GM23338 (cell line): ENCODE measurements around the gene KCNMA1. TPM values are rescaled to one million over a fixed set of nuclear protein-coding genes. Genes with fewer than 3 reads are reported as not detected.

Source experiments
- ATAC-seq: fragments of 200-7000 bp; cut with Tn5 transposase; 3 replicates; pipeline ENCODE4 v1.9.1; 2020
- DNase-seq: peaks from one replicate; pipeline ENCODE4 v3.0.0-alpha.2; 2015; ENCODE audit warnings: low spot score
- H2AFZ ChIP-seq: fragments of 200-600 bp; sonication (generic); 2 replicates; pipeline ENCODE4 v1.8.0; 2016; ENCODE audit warnings: antibody characterized with exemption, mild to moderate bottlenecking, moderate library complexity
- H3F3A ChIP-seq: fragments of 200-600 bp; sonication (generic); replicated peaks from 2 replicates; pipeline ENCODE4 v1.8.0; 2017; ENCODE audit warnings: antibody characterized with exemption, mixed run types, low read depth
- H3K27ac ChIP-seq: fragments of 200-600 bp; sonication (generic); 2 replicates; pipeline ENCODE4 v1.6.1; 2016; ENCODE audit warnings: low read depth
- H3K27me3 ChIP-seq: fragments of 200-600 bp; sonication (generic); 2 replicates; pipeline ENCODE4 v1.8.0; 2016; ENCODE audit warnings: mild to moderate bottlenecking, mixed run types, moderate library complexity; ENCODE audit not compliant: insufficient read depth
- H3K36me3 ChIP-seq: fragments of 200-600 bp; sonication (generic); 2 replicates; pipeline ENCODE4 v1.8.0; 2016; ENCODE audit warnings: mild to moderate bottlenecking; ENCODE audit not compliant: insufficient read depth
- H3K4me1 ChIP-seq: fragments of 200-600 bp; sonication (generic); 2 replicates; pipeline ENCODE4 v1.8.0; 2016; ENCODE audit warnings: mild to moderate bottlenecking, moderate library complexity; ENCODE audit not compliant: insufficient read depth
- H3K4me2 ChIP-seq: fragments of 200-600 bp; sonication (generic); 2 replicates; pipeline ENCODE4 v1.7.1; 2017; ENCODE audit warnings: mixed run types
- H3K4me3 ChIP-seq: fragments of 200-600 bp; sonication (generic); 2 replicates; pipeline ENCODE4 v1.6.1; 2016; ENCODE audit warnings: mixed run types
- H3K79me2 ChIP-seq: fragments of 200-600 bp; sonication (generic); replicated peaks from 2 replicates; pipeline ENCODE4 v1.8.0; 2017; ENCODE audit warnings: mild to moderate bottlenecking; ENCODE audit not compliant: insufficient read depth
- H3K9me2 ChIP-seq: fragments of 200-600 bp; sonication (generic); 2 replicates; pipeline ENCODE4 v1.8.0; 2017; ENCODE audit not compliant: insufficient read depth
- H4K20me1 ChIP-seq: fragments of 200-600 bp; sonication (generic); replicated peaks from 2 replicates; pipeline ENCODE4 v1.8.0; 2017; ENCODE audit warnings: mild to moderate bottlenecking; ENCODE audit not compliant: insufficient read depth
- H3K27ac Mint-ChIP-seq: 2 replicates; pipeline ENCODE4 v1.8.0; 2020; ENCODE audit warnings: inconsistent platforms, mild to moderate bottlenecking, moderate library complexity, mixed read lengths
- H3K27me3 Mint-ChIP-seq: 3 replicates; pipeline ENCODE4 v1.8.0; 2022; ENCODE audit warnings: low read depth, mild to moderate bottlenecking, moderate library complexity, mixed read lengths, inconsistent platforms; ENCODE audit not compliant: insufficient read depth, poor library complexity
- H3K36me3 Mint-ChIP-seq: 3 replicates; pipeline ENCODE4 v1.8.0; 2021; ENCODE audit warnings: low read depth, mild to moderate bottlenecking, inconsistent platforms, moderate library complexity, mixed read lengths
- H3K4me1 Mint-ChIP-seq: 3 replicates; pipeline ENCODE4 v1.8.0; 2020; ENCODE audit warnings: mild to moderate bottlenecking, inconsistent platforms, mixed read lengths
- H3K4me3 Mint-ChIP-seq: 3 replicates; pipeline ENCODE4 v1.8.0; 2021; ENCODE audit warnings: moderate library complexity, mild to moderate bottlenecking, inconsistent platforms, mixed read lengths
- H3K9me3 Mint-ChIP-seq: 3 replicates; pipeline ENCODE4 v1.8.0; 2020; ENCODE audit warnings: moderate library complexity, mild to moderate bottlenecking, inconsistent platforms, mixed read lengths
- CREB1 ChIP-seq: fragments of 250-450 bp; sonication (Bioruptor Pico); IDR thresholded peaks from 2 replicates; pipeline ENCODE4 v1.5.0; 2020; ENCODE audit warnings: low read depth, mild to moderate bottlenecking, moderate library complexity
- ETS1 ChIP-seq: IDR thresholded peaks from 2 replicates; pipeline ENCODE4 v1.6.1; 2016; ENCODE audit warnings: antibody characterized with exemption
- EZH2 ChIP-seq: fragments of 200-600 bp; sonication (generic); IDR thresholded peaks from one replicate; pipeline ENCODE4 v1.8.0; 2017; ENCODE audit warnings: antibody characterized with exemption, mild to moderate bottlenecking, low read depth; ENCODE audit not compliant: unreplicated experiment
- JUNB ChIP-seq: IDR thresholded peaks from one replicate; pipeline ENCODE4 v1.6.1; 2016; ENCODE audit warnings: antibody characterized with exemption; ENCODE audit not compliant: unreplicated experiment
- NANOG ChIP-seq: IDR thresholded peaks from 2 replicates; pipeline ENCODE4 v1.6.1; 2016; ENCODE audit warnings: antibody characterized with exemption, borderline replicate concordance
- POLR2AphosphoS5 ChIP-seq: IDR thresholded peaks from 2 replicates; pipeline ENCODE4 v1.6.1; 2016; ENCODE audit warnings: antibody characterized with exemption, low read depth
- REST ChIP-seq: IDR thresholded peaks from one replicate; pipeline ENCODE4 v1.6.1; 2018; ENCODE audit warnings: antibody characterized with exemption; ENCODE audit not compliant: unreplicated experiment
- STAT1 ChIP-seq: IDR thresholded peaks from one replicate; pipeline ENCODE4 v1.6.1; 2016; ENCODE audit warnings: antibody characterized with exemption; ENCODE audit not compliant: unreplicated experiment
- ZNF114 ChIP-seq: fragments of 250-450 bp; sonication (Bioruptor Pico); IDR thresholded peaks from 2 replicates; pipeline ENCODE4 v1.5.0; 2020; ENCODE audit warnings: mild to moderate bottlenecking, moderate library complexity
- ZNF331 ChIP-seq: fragments of 250-450 bp; sonication (Bioruptor Pico); IDR thresholded peaks from 2 replicates; pipeline ENCODE4 v1.5.0; 2020; ENCODE audit warnings: low read depth, mild to moderate bottlenecking, moderate library complexity
- polyA plus RNA-seq: library from polyadenylated mRNA; unstranded; fragments of >200 nt; fragmentation: Nextera tagmentation; extraction: Ambion mirVana; gene quantifications from 2 replicates; pipeline ENCODE4 v1.2.1, GENCODE V29; 2016
- total RNA-seq: library from RNA; depleted of rRNA; stranded (reverse); fragments of >200 nt; shearing (Covaris generic); gene quantifications from 2 replicates; pipeline ENCODE4 v1.2.3, GENCODE V29; 2014
- TF ChIP-seq, protein P1 (sequence below): fragments of 250-450 bp; sonication (Bioruptor Pico); IDR thresholded peaks from 2 replicates; pipeline ENCODE4 v1.5.0; 2020; ENCODE audit warnings: mild to moderate bottlenecking, moderate library complexity

Gene KCNMA1
- total and polyA plus RNA-seq, 2 experiments from 2014 or later, result 8.2 to 9.0 TPM

DNA sequence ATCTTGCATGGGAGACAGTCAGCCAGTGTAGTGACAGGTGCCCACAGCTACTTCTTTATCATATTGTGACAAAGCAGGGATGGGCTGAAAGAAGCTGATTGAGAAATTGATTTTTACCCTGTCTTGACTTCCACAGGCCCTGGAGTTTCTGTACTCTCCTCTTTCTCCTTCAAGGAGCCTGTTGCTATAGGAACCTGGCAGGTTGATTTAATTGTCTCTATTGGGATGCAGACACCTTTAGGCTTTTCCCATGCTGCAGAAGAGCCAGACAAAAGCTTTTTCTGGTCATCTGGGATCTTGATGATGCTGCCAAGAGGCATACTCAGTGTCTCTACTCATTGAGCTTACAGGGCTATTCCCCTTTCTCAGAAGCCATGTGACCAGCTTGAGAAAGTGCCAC, 754.8 kb downstream of the KCNMA1 start:
- Histone ChIP-seq H3K4me1 (no peaks in the 10 kb centered on the region), H3K4me3 (no peak overlapping the region), H2AFZ (no peak overlapping the region), H3K27me3 (no peaks in the 10 kb centered on the region), H3K4me2 (no peak overlapping the region), H3K27ac (no peak overlapping the region), H3F3A (no peaks in the 10 kb centered on the region), H3K79me2 (no peaks in the 10 kb centered on the region), H3K36me3 (no peaks in the 10 kb centered on the region), H3K9me2 (peaks cover 4% of the 10 kb centered on the region; the same call in 1 of the 2 replicates), H4K20me1 (no peaks in the 10 kb centered on the region)
- peaks cover 14% of the 10 kb centered on the region for H3K4me1 Mint-ChIP-seq
- peaks cover 4% of the 10 kb centered on the region for H3K27me3 Mint-ChIP-seq
- no peaks in the 10 kb centered on the region for H3K36me3 Mint-ChIP-seq
- no peak overlapping the region for H3K27ac Mint-ChIP-seq
- no peaks in the 10 kb centered on the region for H3K9me3 Mint-ChIP-seq
- H3K4me3 Mint-ChIP-seq, result no peak overlapping the region
- no peak for DNase-seq
- ATAC-seq, result no peak
- no peak for TF ChIP-seq ZNF331
- no peak for TF ChIP-seq ZNF114 (CRISPR knock-in tag)
- TF ChIP-seq ETS1, result no peak
- TF ChIP-seq CREB1 (CRISPR knock-in tag), result no peak
- no peak for TF ChIP-seq STAT1
- TF ChIP-seq REST, result no peak
- no peak for TF ChIP-seq NANOG
- no peak for TF ChIP-seq POLR2AphosphoS5
- TF ChIP-seq, protein P1, sequence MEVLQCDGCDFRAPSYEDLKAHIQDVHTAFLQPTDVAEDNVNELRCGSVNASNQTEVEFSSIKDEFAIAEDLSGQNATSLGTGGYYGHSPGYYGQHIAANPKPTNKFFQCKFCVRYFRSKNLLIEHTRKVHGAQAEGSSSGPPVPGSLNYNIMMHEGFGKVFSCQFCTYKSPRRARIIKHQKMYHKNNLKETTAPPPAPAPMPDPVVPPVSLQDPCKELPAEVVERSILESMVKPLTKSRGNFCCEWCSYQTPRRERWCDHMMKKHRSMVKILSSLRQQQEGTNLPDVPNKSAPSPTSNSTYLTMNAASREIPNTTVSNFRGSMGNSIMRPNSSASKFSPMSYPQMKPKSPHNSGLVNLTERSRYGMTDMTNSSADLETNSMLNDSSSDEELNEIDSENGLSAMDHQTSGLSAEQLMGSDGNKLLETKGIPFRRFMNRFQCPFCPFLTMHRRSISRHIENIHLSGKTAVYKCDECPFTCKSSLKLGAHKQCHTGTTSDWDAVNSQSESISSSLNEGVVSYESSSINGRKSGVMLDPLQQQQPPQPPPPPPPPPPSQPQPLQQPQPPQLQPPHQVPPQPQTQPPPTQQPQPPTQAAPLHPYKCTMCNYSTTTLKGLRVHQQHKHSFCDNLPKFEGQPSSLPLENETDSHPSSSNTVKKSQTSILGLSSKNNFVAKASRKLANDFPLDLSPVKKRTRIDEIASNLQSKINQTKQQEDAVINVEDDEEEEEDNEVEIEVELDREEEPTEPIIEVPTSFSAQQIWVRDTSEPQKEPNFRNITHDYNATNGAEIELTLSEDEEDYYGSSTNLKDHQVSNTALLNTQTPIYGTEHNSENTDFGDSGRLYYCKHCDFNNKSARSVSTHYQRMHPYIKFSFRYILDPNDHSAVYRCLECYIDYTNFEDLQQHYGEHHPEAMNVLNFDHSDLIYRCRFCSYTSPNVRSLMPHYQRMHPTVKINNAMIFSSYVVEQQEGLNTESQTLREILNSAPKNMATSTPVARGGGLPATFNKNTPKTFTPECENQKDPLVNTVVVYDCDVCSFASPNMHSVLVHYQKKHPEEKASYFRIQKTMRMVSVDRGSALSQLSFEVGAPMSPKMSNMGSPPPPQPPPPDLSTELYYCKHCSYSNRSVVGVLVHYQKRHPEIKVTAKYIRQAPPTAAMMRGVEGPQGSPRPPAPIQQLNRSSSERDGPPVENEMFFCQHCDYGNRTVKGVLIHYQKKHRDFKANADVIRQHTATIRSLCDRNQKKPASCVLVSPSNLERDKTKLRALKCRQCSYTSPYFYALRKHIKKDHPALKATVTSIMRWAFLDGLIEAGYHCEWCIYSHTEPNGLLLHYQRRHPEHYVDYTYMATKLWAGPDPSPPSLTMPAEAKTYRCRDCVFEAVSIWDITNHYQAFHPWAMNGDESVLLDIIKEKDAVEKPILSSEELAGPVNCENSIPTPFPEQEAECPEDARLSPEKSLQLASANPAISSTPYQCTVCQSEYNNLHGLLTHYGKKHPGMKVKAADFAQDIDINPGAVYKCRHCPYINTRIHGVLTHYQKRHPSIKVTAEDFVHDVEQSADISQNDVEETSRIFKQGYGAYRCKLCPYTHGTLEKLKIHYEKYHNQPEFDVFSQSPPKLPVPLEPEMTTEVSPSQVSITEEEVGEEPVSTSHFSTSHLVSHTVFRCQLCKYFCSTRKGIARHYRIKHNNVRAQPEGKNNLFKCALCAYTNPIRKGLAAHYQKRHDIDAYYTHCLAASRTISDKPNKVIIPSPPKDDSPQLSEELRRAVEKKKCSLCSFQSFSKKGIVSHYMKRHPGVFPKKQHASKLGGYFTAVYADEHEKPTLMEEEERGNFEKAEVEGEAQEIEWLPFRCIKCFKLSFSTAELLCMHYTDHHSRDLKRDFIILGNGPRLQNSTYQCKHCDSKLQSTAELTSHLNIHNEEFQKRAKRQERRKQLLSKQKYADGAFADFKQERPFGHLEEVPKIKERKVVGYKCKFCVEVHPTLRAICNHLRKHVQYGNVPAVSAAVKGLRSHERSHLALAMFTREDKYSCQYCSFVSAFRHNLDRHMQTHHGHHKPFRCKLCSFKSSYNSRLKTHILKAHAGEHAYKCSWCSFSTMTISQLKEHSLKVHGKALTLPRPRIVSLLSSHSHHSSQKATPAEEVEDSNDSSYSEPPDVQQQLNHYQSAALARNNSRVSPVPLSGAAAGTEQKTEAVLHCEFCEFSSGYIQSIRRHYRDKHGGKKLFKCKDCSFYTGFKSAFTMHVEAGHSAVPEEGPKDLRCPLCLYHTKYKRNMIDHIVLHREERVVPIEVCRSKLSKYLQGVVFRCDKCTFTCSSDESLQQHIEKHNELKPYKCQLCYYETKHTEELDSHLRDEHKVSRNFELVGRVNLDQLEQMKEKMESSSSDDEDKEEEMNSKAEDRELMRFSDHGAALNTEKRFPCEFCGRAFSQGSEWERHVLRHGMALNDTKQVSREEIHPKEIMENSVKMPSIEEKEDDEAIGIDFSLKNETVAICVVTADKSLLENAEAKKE (CRISPR knock-in tag), result no peak
- no peak for TF ChIP-seq JUNB
- no peak for TF ChIP-seq EZH2
